SK-N-DZ (cell line): ENCODE measurements around the gene PXDN.
"Not testable (repeated sequence)": the region's sequence is repeated elsewhere in the genome, so short reads cannot be mapped to it uniquely, and the experiment has no call there.

Experiments
- DNase-seq: peaks from one replicate; pipeline ENCODE4 v3.0.0-alpha.2; 2015; ENCODE audit warnings: low spot score

The PXDN gene

DNA sequence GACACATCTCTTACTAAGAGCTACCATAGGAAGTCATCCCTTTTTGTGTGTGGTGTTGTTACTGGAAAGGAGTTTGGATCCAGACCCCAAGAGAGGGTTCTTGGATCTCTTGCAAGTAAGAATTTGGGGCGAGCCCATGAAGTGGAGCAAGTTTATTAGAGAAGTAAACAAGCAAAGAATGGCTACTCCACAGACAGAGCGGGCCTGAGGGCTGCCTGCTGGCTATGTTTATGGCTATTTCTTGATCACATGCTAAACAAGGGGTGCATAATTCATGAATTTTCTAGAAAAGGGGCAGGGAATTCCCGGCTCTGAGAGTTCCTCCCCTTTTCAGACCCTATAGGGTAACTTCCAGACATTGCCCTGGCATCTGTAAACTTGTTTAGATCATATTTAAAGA is 30.6 kb upstream of the PXDN start:
- no peak for DNase-seq

DNA sequence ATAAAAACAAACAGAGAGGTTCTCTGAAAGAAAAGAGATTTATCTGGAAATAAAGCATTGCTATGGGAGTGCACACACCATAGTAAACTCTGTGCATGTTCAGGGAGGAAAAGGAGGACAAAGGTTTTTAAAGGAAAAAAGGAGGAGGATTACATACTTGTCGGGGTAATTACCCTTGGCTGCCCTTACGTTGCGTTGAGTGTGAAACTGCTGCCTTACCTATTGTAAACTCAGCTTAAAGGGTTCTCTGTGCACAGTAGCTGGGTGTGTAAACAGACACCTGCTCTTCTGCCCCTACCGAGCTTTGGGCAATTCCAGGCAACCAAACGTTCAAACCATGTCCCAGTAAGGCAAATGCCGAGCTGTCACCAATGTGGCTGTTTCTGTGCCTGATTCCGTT is 29.6 kb upstream of the PXDN start:
- DNase-seq: no peak

DNA sequence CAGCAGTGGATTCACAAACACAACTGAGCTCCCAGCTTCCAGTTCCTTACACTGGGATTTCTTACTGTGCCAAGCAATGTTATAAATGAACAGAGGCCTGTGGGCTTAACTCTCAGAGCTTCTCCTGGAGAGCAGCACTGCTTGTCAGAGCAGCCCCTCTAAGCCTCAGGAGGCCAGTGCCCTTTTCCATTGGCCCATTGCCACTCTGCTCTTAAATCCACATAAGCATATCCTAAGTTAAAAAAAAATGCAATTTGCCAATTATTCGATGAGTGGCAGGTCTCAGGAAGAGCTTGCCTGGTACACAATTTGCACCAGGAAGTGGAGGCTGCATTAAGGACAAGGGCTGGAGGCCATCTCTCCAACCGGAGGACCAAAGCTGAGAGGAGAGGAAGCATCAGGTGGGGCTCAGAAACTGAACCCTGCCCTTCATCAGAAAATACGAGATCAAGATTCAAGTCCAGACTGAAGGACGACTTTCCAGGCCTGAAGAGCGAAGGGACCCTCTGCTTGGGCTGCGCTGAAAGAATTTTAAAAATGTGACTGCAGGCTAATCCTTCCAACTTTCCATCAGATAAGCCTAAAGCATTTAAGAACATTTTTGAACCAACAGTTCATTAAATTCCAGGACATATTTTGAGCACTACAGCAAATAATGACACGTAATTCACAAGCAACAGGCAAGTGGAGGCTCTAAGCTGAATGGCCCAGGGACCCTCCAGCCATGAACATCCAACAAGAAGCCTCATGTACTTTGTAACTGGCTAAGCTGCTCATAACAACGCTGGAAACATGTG is 28.4 kb upstream of the PXDN start:
- DNase-seq: no peak

DNA sequence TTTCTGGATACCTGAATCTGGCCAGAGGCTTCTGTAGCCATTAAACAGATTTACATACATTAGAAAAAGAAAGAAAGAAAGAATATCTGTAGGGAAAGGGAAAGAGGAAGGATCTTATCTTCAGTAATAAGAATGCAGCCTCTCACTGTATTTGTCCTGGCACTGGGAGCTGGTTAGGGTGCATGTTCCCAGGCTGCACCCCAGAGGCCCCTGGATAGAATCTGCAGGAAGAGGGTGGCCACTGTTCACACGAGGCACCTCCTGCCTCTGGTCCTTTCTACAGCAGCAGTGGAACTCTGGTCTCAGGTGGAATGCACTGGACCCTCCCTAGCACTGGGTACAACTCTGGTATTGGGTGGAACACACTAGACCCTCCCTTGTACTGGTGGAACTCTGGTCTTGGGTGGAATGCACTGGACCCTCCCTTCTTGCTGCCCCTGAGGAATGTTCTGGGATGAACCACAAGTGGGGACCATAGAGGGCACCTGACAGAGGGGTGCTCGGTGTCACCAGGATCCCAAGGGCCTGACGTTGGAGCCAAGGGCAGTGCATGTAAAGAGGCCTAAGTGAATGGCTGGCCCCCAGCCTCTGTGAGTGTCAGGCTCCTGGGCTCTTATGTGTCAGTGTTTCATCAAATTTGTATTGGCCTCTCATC is 27.4 kb upstream of the PXDN start:
- DNase-seq: no peak

DNA sequence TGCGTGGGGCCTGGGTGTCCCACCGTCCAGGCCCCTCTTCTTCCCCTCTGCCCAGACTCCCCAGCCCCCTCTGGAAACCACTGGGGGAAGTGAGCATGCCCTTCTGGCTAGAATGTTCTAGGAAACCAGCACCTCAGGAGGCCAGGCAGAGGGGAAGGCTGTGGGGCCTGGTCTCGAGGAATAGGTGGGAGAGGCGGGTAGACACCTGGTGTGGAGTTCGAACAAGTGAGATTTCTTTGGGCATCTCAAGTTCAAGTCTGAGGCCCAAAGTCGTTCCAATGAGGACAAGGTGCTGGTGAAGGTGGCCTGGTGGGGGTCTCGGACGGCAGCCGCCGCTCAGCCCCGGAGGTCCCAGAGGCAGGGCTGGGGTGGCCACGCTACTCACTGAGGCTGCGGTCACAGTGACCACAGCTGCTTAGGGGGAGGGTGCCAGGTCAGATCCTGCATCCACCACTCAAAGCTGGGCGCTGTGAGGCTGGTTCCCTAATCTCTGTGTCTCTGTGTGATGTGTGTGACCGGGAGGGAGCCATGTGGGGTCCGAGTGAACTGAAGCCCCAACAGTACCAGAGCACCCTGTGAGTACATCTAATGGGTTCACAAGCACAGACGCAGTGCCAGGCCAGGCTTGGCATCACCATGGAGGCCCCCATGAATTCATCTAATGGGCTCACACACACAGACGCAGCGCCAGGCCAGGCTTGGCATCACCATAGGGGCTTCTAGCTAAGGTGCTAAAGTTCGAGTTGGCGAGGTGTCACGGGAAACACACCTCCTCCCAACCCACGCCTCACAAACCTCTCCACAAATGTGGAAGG is 26.5 kb upstream of the PXDN start:
- DNase-seq: no peak

DNA sequence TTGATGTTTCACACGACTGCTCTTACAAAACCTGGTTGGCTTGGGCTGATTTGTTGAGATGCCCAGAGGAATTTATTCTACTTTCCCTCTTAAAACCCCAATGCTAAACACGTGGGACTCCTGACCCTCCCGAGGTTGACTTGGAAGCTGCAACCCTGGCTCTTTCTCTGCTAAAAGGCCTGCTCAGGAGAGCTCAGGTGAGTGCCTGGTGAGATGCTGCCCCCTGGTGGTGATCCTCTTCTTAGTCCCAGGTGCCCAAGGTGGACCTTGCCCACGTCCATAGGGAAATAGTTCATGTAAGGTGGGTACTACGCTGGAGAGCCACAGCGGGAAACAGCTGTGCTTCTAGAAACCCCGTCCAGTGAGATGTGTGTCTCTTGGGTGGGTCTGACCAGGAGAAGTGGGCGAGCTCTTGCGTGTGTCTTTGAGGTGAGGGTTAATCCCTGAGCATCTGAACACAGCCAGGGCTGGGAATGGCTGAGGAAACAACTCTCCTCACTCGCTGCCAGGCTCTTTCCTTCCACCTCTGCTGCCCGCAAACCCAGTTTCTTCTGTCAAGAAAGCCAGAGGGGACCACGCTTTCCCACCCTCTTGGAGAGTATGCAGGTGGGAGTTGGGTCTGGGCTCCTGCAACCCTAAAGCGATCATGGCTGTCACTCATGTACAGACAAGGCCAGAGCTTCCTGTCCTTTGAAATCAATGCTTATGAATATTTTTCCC is 25.5 kb upstream of the PXDN start:
- DNase-seq: peak; percentile 73

DNA sequence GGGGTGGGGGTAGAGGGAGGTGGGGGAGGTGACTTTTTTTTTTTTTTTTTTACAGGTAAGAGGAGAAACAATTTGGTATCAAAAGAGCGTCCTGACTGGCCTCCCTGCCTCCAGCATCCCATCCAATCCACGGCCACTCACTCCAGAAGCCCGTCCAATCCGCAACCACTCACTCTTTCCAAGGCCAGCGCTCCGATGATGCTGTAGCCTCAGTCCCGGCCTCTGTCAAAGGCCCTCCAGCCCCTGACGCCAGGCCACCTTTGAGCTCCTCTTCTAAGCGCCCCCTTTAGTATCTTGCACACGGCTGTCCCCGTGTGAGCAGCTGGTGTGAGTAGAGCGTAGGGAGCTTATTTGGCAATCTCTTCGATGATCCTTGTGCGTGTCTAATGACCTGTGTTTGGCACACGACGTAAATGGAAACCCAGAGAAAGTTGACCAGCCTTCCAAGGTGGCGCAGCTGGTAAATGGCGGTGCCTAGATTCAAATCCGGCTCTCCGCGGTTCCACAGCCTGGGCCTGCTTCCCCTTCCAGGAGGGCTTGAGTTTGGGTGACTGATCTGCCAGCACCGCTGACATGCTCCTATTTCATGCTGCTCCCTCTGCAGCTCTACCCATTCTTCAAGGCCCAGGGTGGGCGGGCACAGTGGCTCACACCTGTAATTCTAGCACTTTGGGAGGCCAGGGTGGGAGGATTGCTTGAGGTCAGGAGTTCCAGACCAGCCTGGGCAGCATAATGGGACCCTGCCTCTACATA is 23.8 kb upstream of the PXDN start:
- no peak for DNase-seq

DNA sequence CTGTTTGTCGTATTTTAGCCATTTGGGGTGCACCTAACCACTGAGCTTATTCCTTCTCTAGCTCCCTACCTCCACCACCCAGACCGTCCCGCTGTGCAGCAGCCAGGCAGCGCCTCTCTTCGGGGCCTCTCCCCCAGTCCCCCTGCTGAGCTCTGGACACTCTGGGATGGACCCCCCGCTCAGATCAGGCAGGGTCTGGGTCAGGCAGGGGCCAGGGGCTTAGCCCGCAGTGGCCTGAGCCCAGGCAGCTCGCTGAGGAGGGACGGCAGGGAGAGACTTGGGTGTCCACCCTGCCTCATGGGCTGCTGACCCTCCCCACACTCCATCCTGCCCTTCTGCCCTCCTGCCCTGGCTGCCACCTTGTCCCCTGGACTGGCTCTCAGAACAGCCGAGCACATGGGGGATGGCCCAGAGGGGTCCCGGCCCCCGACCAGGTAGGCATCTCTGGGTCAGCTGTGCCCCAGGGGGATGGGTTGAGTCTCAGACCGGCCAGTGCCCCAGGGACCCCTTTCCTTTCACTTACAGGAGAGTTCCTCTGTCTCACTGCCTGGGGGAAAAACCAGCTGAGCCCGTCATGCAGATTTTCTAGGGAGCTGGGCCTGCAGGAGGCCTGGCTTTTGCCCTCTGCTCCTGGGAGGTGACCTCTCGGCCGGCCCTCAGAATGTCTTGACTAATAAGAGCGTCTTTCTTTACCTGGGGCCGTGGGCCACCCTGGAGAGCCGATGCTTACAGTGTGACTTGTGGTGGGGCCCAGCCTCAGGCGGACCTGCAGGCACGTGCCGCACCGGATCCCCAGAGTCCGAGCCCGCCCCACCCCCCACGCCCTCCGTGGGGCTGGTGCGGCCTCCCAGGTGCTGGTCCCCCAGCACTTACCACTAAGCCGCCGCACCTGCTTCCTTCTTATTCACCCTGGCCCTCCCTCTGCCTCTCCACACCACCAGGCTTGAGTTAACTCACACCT is 22.8 kb upstream of the PXDN start:
- DNase-seq: no peak

DNA sequence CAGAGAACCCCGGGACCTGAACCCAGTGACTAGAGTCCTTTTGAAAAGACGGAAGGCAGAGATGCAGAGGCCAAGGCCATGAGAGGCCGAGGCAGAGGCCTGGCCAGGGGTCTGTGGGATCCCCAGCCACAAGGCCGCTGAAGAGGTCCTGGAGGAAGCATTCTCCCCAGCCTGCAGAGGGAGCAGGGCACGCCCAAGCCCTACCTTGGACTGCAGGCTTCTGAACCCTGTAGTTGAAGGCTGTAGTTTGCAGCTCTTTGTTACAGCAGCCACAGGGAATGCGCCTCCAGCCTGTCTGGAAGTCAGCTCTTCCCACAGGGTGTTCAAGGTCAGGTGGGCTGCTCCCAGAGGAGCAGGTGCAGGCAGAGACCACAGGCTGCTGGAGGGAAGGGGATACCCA is 22.1 kb upstream of the PXDN start:
- DNase-seq: no peak

DNA sequence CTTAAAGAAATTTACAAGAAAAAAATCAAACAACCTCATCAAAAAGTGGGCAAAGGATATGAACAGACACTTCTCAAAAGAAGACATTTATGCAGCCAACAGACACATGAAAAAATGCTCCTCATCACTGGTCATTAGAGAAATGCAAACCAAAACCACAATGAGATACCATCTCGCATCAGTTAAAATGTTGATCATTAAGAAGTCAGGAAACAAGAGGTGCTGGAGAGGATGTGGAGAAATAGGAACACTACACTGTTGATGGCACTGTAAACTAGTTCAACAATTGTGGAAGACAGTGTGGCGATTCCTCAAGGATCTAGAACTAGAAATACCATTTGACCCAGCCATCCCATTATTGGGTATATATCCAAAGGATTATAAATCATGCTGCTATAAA is 20.9 kb upstream of the PXDN start:
- not testable (repeated sequence) for DNase-seq

DNA sequence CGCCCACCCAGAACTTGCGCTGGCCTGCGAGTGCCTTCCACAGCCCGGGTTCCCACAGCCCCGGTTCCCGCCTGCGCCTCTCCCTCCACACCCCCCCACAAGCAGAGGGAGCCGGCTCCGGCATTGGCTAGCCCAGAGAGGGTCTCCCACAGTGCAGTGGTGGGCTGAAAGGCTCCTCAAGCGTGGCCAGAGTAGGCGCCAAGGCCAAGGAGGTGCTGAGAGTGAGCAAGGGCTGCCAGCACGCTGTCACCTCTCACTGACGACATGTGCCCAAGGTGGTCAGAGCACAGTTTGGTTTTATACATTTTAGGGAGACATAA is 15.3 kb upstream of the PXDN start:
- no peak for DNase-seq

DNA sequence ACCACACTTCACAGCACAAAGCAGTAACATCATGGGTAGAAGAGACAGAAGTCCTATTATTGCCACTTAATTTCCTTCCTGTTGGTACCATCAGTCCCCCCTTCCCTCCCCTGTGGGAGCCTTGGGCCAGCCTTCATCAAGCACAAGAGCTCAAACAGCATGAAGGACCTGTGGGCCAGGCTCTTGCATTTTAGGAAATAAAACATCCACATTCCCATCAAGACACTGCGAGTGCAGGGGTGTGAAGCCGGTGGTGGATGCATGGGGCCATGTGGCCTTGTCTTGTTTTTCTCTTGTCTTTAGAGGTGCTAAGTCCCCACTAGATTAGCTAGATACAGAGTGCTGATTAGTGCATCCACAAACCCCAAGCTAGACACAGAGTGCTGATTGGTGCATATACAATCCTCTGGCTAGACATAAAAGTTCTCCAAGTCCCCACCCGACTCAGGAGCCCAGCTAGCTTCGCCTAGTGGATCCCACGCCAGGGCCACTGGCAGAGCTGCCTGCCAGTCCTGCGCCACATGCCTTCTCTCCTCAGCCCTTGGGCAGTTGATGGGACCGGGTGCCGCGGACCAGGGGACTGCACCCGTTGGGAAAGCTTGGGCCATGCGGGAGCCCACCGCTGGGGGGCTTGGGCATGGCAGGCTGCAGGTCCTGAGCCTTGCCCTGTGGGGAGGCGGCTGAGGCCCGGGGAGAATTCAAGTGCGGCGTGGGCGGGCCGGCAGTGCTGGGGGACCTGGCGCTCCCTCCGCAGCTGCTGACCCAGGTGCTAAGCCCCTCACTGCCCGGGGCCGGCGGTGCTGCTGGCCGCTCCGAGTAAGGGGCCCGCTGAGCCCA is 14.7 kb upstream of the PXDN start:
- no peak for DNase-seq

DNA sequence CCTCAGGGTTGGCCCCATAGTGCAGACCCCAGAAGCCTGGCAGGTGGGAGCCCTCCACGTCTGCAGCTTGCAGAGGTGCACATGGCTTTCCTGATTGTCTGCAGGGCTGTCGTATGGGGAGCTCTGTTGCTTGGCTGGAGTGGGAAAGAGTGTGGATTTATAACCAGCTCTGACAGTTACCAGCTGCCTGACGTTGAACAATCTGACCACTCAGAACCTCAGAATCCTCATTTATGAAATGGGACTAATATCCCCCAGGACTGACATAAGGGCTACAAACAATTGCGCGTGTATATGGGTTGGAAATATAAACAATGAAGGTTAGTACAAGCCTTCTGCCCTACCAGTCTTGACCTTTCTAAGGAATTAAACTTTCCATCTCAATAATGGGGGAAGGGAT is 13.9 kb upstream of the PXDN start:
- no peak for DNase-seq

DNA sequence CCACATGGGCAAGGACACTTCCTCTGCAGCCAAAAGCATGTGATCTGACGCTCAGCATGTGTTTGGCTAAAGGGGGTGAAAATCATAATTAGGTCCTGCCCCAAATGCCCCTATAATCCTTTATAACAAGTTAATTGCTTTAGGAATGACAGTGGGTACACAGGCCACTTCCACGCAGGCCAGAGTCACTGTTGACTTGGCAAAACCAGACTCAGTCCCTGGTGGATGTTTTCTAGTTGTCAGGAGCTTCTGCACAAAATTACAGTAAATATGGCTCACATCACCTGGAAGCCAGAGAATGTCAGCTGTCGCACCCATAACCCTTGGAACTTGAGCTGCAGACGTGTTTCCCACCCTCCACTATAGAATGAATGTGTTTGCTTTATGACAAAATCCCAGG is 13.3 kb upstream of the PXDN start:
- DNase-seq: no peak

DNA sequence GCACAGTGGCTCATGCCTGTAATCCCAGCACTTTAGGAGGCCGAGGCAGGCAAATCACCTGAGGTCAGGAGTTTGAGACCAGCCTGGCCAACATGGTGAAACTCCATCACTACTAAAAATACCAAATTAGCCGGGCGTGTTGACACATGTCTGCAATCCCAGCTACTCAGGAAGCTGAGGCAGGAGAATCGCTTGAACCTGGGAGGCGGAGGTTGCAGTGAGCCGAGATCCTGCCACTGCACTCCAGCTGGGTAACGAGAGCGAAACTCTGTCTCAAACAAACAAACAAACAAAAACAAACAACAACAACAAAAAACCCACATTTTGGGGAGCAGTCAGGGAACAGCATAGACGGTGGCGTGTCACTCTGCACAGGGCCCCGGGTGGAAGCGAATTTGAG is 12.8 kb upstream of the PXDN start:
- not testable (repeated sequence) for DNase-seq

DNA sequence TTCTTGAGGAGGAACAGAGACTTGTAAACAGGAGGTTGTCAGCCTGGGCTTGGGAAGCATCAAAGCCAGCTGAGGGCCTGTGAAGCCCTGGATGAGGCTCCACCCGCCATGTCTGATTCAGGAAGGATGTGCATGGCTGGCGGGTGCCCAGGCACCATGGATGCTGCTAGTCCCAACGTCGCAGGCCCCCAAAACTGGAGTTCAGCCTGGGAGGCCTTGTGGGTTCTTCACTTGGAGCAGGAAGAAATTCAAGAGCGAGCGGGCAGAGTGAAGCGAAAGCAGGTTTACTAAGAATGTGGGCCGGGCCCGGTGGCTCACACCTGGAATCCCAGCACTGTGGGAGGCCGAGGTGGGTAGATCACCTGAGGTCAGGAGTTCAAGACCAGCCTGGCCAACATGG is 12.1 kb upstream of the PXDN start:
- DNase-seq: no peak

DNA sequence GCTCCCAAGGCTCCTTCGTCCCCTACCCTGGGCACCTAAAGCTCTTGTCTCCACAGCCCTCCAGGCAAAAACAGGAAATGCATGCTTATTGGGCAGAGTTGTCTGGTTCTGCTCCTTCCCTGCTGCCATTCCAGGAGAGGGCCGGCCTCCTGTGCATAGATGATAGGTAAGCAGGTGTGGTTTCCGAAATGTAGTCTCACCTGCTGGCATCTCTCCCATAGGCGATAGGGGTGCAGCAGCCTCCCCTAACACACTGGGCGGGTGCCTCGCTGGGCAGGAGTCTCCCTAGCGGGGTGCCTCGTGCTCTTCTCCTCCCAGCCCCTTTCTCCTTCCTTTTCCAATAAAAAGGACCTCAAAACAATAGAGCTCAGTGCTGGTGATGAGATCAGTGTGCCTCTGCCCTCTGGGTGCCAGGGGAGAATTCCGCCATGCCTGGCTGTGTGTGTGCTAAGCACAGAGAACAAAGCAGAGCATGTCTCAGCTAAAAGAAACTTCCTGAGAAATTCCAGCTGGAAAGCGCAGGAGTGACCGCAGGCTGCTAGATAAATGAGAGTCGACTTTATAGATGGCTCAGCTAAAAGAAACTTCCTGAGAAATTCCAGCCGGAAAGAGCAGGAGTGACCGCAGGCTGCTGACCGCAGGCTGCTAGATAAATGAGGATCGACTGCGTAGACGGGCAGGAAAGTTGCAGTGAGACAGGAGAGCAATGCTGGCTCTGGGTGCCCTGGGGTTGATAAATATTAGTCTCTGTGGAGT is 11.3 kb upstream of the PXDN start:
- DNase-seq: no peak

DNA sequence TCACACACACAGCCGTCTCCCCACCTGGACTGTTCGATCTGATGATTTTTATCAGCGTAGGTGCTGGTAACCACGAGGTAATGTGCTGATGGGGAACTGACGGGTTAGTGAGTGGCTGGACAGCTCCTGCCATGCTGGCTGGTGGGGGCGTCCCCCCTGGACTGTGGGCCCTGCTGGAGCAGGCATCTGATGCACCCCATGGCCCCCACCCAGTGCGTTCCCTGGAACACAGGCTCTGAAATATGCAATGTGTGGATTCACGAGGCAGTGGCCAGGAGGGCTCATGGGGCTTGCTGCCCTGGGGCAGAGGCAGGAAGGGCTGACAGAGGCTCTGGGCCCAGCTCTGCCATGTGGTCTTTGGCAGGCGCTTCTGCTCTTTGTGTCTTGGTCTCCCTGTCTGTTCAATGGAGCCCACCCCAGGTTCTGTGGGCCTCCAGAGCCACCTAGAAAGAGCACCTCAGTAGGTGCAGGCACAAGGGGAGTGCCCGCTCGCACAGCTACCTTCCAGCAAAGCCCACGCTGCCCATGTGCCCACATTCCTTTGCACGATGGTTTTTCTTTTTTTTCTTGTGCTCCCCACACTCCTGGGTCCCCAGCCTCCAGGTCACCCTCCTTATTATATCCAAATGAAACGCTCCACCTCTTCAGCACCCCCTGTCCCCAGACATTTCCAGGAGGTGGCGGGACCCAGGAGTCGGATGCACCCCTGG is 10.3 kb upstream of the PXDN start:
- no peak for DNase-seq
